Coronary artery (tissue), 2 donors: ENCODE measurements around the gene S100A5.
"Not testable (repeated sequence)": the region's sequence is repeated elsewhere in the genome, so short reads cannot be mapped to it uniquely, and the experiment has no call there.

ENCODE experiments used
- DNase-seq: peaks from one replicate; pipeline ENCODE4 v3.0.0-alpha.2; 2017; ENCODE audit warnings: low spot score
- H3K27ac ChIP-seq, 2 donors: fragments of 200-600 bp; sonication (generic); one replicate each; pipeline ENCODE4 v1.5.1; 2016 to 2019
- H3K4me3 ChIP-seq: fragments of 200-600 bp; sonication (generic); 2 replicates; pipeline ENCODE4 v1.5.1; 2016; ENCODE audit warnings: mild to moderate bottlenecking, moderate library complexity
- TF ChIP-seq, protein P1 (sequence below): fragments of 200-600 bp; sonication (generic); IDR thresholded peaks from one replicate; pipeline ENCODE4 v1.5.1; 2019; ENCODE audit warnings: antibody characterized with exemption

Gene S100A5

DNA sequence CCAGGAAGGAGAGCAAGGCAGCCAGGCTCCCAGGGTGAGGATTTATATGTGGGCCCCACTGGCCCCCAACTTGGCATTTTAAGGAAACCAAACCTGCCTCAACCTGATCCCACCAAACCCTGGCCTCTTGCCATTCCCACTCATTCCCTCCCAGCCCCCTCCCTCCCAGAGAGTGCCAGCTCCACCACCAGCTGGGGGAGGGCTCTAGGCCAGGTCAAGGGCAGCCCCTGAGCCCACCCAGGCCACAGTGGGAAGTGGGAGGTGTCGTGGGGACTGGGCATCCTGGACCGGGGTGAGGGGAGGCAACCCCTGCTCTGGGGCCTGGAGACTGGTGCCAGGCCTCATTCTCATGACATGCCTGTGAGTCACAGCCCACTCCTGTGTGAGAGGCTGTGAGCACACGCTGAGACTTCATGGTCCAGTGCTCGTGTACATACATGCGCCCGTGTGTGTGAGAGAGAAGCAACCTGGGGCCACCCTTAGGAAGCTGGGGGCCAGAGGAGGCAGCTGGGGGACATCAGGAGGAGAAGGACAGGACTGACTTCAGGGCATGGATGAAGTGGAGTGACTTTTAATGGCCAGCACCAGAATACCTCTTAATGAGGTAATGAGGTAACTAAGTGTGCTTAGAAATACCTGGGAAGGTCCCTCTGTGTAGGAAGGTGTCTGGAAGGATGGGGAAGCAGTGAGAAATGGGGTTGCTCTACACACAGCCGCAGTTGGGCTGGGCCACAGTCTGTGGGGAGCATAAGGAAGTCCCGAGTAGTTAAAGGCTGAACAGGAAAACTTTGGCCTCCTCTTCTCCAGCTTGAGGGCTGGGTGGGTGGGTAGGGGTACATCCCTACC is 25.0 kb upstream of the S100A5 start, which contains the start of gene S100A2:
TSS of gene S100A2 (minus strand) at position 316 of the 846 bp plus-strand sequence. CDS start 1,967 bp downstream, outside the sequence.
- peak; percentile 83 for DNase-seq
- H3K4me3 ChIP-seq: peak within 1 kb of the TSS; percentile 57
- peak within 1 kb of the TSS; percentile 99 to 100 for H3K27ac ChIP-seq
- TF ChIP-seq, protein P1, sequence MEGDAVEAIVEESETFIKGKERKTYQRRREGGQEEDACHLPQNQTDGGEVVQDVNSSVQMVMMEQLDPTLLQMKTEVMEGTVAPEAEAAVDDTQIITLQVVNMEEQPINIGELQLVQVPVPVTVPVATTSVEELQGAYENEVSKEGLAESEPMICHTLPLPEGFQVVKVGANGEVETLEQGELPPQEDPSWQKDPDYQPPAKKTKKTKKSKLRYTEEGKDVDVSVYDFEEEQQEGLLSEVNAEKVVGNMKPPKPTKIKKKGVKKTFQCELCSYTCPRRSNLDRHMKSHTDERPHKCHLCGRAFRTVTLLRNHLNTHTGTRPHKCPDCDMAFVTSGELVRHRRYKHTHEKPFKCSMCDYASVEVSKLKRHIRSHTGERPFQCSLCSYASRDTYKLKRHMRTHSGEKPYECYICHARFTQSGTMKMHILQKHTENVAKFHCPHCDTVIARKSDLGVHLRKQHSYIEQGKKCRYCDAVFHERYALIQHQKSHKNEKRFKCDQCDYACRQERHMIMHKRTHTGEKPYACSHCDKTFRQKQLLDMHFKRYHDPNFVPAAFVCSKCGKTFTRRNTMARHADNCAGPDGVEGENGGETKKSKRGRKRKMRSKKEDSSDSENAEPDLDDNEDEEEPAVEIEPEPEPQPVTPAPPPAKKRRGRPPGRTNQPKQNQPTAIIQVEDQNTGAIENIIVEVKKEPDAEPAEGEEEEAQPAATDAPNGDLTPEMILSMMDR: no peak

DNA sequence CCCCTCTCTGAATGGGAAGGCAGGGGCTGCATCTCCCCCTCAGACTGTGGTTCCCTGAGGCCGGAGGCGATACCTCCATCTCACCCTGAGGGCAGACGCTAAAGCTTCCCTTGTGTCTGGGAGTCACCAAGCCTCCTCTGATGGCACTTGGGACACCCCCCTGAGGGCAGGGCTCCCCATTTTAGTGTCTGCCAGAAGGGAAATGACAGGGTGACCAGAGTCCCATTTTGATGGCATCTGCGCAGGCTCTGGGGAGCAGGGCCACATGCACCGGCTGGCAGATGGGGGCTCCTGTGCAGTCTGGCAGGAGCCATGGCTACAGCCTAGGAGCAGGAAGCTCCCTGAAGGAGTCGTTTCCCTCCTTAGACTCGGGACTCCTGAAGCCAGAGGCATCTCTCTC is 23.3 kb upstream of the S100A5 start:
- TF ChIP-seq, protein P1: no peak
- Histone ChIP-seq H3K27ac (no peak overlapping the region), H3K4me3 (no peak overlapping the region)
- DNase-seq: no peak

DNA sequence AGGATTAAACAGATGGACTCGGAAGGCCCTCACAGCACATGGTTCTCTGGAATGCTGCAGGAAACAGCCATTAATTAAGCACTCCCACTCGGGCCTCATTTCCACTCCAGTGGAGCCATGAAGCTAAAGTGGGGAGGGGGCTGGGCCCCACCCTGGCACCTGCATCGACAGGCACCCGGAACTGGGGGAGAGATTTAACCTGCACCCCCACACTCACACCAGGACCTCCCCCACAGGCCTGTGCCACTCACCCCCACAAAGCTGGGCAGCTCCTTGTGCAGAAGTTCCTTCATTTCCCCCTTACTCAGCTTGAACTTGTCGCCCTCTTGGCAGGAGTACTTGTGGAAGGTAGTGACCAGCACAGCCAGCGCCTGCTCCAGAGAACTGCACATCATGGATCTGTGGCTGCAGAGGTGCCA is 22.8 kb upstream of the S100A5 start:
- TF ChIP-seq, protein P1: no peak
- no peak for DNase-seq
- Histone ChIP-seq H3K4me3 (no peak overlapping the region), H3K27ac (no peak overlapping the region)

DNA sequence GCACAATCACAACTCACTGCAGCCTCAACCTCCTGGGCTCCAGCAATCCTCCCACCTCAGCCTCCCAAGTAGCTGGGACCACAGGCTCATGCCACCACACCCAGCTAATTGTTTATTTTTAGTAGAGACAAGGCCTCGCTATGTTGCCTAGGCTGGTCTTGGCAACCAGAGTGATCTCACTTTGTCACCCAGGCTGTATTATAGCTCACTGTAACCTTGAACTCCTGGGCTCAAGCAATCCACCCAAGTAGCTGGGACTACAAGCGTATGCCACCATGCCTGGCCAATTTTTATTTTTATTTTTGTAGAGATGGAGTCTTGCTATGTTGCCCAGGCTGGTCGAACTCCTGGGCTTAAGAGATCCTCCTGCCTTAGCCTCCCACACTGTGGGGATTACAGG is 21.3 kb upstream of the S100A5 start:
- not testable (repeated sequence) for H3K27ac ChIP-seq, H3K4me3 ChIP-seq, DNase-seq

- H3K27ac ChIP-seq: no peak overlapping the region
- no peak overlapping the region for H3K4me3 ChIP-seq
- DNase-seq: no peak
- TF ChIP-seq, protein P1: no peak
Observed at GRCh38 chr1:153561466-153561985, 20.8 kb upstream of the S100A5 start.

GRCh38 chr1:153560771-153561465 is 20.2 kb upstream of the S100A5 start:
- no peak for DNase-seq
- TF ChIP-seq, protein P1: no peak
- H3K4me3 ChIP-seq: no peak overlapping the region
- no peak overlapping the region for H3K27ac ChIP-seq

DNA sequence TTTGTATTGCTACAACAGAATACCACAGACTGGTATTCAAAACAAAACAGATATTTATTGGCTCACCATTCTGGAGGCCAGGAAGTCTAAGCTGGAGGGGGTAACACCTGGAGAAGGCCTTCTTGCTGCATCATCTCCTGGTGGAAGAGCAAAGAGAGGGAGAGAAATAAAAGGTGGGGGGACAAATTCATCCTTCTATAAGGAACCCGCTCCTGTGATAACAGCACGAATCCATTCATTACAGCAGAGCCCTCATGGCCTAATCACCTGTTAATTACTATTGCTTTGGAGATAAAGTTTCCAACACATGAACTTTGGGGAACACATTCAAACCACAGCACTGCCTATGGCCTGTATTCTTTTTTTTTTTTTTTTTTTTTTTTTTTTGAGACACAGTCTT is 19.5 kb upstream of the S100A5 start:
- TF ChIP-seq, protein P1: no peak
- H3K27ac ChIP-seq: no peak overlapping the region
- DNase-seq: no peak
- no peak overlapping the region for H3K4me3 ChIP-seq
